Measurements from ENCODE around the gene FAM184B. TPM values are rescaled to one million over a fixed set of nuclear protein-coding genes. Genes with fewer than 3 reads are reported as not detected.

FAM184B gene
- total and polyA plus RNA-seq, 2 of the 4 experiments (the other 2 are of a cell fraction): 0.07 to 0.18 TPM

DNA sequence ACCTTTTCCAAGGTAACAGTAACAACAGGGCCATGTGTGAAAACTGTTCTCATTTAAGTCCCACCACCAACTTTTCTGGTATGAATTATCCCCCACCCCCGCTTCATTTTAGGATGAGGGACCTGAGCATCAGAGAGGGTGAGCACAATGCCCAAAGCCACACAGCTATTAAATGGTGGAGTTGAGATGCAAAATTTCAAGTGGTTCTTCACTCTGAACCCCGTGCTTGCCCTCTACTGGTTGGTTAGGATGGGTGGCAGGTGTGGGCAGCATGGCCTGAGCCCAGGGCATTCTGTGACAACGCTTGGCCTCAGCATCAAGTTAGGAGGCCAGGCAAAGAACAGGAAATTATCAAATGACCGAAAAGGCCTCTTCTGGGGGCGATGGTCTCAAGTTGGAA is 133.5 kb downstream of the FAM184B start:
- peaks cover 6% of the 10 kb centered on the region; the same call in 1 of the 2 replicates for H3K9me3 ChIP-seq (ENCODE audit: control insufficient read depth, insufficient read depth, low read length)
- no peaks in the 10 kb centered on the region for H3K79me1 ChIP-seq (ENCODE audit: low read depth in 1 of 2, low read length in 2 of 2)
- H2BK20ac ChIP-seq (ENCODE audit: low read depth, low read length): no peak overlapping the region
- TF ChIP-seq MXI1 (IDR thresholded peaks at IDR 0.05; ENCODE audit: borderline replicate concordance, low read depth, low read length) (no peak), RAD21 (IDR thresholded peaks at IDR 0.05; ENCODE audit: low read length) (no peak), RCOR1 (IDR thresholded peaks at IDR 0.05; ENCODE audit: insufficient replicate concordance, low read length) (no peak), FOS (IDR thresholded peaks at IDR 0.05; ENCODE audit: low read depth, low read length) (no peak), MAZ (IDR thresholded peaks at IDR 0.05; ENCODE audit: borderline replicate concordance, low read depth, low read length) (no peak), CEBPB (IDR thresholded peaks at IDR 0.05; ENCODE audit: low read depth, low read length) (no peak), BHLHE40 (IDR thresholded peaks at IDR 0.05; ENCODE audit: low read depth, low read length) (no peak), SMC3 (IDR thresholded peaks at IDR 0.05; ENCODE audit: low read depth, low read length) (no peak)
- TF ChIP-seq, protein P1, sequence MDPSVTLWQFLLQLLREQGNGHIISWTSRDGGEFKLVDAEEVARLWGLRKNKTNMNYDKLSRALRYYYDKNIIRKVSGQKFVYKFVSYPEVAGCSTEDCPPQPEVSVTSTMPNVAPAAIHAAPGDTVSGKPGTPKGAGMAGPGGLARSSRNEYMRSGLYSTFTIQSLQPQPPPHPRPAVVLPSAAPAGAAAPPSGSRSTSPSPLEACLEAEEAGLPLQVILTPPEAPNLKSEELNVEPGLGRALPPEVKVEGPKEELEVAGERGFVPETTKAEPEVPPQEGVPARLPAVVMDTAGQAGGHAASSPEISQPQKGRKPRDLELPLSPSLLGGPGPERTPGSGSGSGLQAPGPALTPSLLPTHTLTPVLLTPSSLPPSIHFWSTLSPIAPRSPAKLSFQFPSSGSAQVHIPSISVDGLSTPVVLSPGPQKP (IDR thresholded peaks at IDR 0.05; ENCODE audit: borderline replicate concordance, low read depth, low read length): no peak
- no peak overlapping the region for H3K4me3 ChIP-seq (ENCODE audit: insufficient read depth, low read depth, low read length)
- no peaks in the 10 kb centered on the region for H3K4me1 ChIP-seq (ENCODE audit: control insufficient read depth, insufficient read depth, low read length)
- H3K9me1 ChIP-seq (ENCODE audit: insufficient read depth, low read length): no peaks in the 10 kb centered on the region
- H3K27ac ChIP-seq (ENCODE audit: insufficient read depth, low read length): no peak overlapping the region
- no peak overlapping the region for H3K9ac ChIP-seq (ENCODE audit: low read depth, low read length)
- no peak overlapping the region for H4K5ac ChIP-seq (ENCODE audit: low read depth, low read length)
- in situ Hi-C loops (cut with MboI; ENCODE audit: low sequenced_read_pairs) (loop anchor here (25.0 kb wide), 1 partner anchor 939 kb away; no protein-coding TSS in a partner anchor), intact Hi-C loops (cut with micrococcal nuclease) (no loop called here), dilution Hi-C loops (cut with HindIII; ENCODE audit: low sequenced_read_pairs, unreplicated experiment) (no loop called here)
- no peak overlapping the region for H2BK15ac ChIP-seq (ENCODE audit: low read depth, low read length)
- ChIA-PET POLR2A (ENCODE audit: unreplicated experiment) (no interaction called here), CTCF (no interaction called here)
- 85% methylated on average over 2 of the region's 5 CpGs; no CpG with 5 or more reads in 1 of the 2 experiments for WGBS, 2 experiments (ENCODE audit: extremely low coverage in 2 of 2, insufficient read length in 1 of 2)
- H2BK120ac ChIP-seq (ENCODE audit: low read depth, low read length): no peak overlapping the region
- no peaks in the 10 kb centered on the region for H3K36me3 ChIP-seq (ENCODE audit: control insufficient read depth, insufficient read depth, low read length)
- H3K23ac ChIP-seq (ENCODE audit: low read depth, low read length): no peak overlapping the region
- H4K8ac ChIP-seq (ENCODE audit: low read depth in 2 of 2, low read length in 2 of 2): no peak overlapping the region
- no peak for ATAC-seq (ENCODE audit: low read depth)
- no peak overlapping the region for H3K14ac ChIP-seq (replicated peaks; ENCODE audit: low read depth, low read length)
- no peak overlapping the region for H3K4me2 ChIP-seq (ENCODE audit: low read depth, low read length)
- H2BK5ac ChIP-seq (ENCODE audit: low read depth, low read length, poor library complexity, severe bottlenecking): no peak overlapping the region
- H2AK5ac ChIP-seq (ENCODE audit: low read depth, low read length): no peak overlapping the region
- no peak for DNase-seq
- BruUV-seq (replicated peaks): no TSS peak
- no peak overlapping the region for H3K18ac ChIP-seq (ENCODE audit: low read depth, low read length)
- no peak overlapping the region for H3K56ac ChIP-seq (ENCODE audit: extremely low read depth, insufficient read depth, low read length)
- no peak overlapping the region for H4K91ac ChIP-seq (ENCODE audit: insufficient read depth, low read depth, low read length)
- peaks cover 2% of the 10 kb centered on the region; the same call in 1 of the 2 replicates for H3K27me3 ChIP-seq (ENCODE audit: control insufficient read depth, insufficient read depth, low read length)
- no peak overlapping the region for H2AK9ac ChIP-seq (replicated peaks; ENCODE audit: low read depth, low read length, poor library complexity)
- no peak overlapping the region for H3K4ac ChIP-seq (ENCODE audit: low read depth, low read length)
- no peaks in the 10 kb centered on the region for H4K20me1 ChIP-seq (ENCODE audit: insufficient read depth, low read length)
- H2AFZ ChIP-seq (replicated peaks; ENCODE audit: low read length, poor library complexity): no peak overlapping the region
